Gastroesophageal sphincter (tissue), 3 donors: ENCODE measurements around the gene DPYSL4.

ENCODE experiments used
- POLR2A ChIP-seq, 2 donors: fragments of 450-650 bp; IDR thresholded peaks; one replicate each; pipeline ENCODE4 v1.6.1; 2017; ENCODE audit warnings: antibody characterized with exemption in 2 of 2, mild to moderate bottlenecking in 2 of 2, moderate library complexity in 1 of 2
- POLR2AphosphoS5 ChIP-seq: sonication (generic); formaldehyde crosslinking; IDR thresholded peaks from one replicate; pipeline ENCODE4 v1.6.1; 2017; ENCODE audit warnings: antibody characterized with exemption
- TF ChIP-seq, protein P1 (sequence below), 4 experiments: fragments of 200-600 bp in 2 of 4; fragments of 450-650 bp in 2 of 4; sonication (generic) in 1 of 4; IDR thresholded peaks; one replicate each; pipeline ENCODE4 v1.5.1; 2017 to 2019; ENCODE audit warnings: antibody characterized with exemption in 4 of 4, mild to moderate bottlenecking in 2 of 4, moderate library complexity in 2 of 4

GRCh38 chr10:132188331-132188730, 1.6 kb downstream of the DPYSL4 start:
- no peak for TF ChIP-seq POLR2AphosphoS5
- TF ChIP-seq, protein P1, sequence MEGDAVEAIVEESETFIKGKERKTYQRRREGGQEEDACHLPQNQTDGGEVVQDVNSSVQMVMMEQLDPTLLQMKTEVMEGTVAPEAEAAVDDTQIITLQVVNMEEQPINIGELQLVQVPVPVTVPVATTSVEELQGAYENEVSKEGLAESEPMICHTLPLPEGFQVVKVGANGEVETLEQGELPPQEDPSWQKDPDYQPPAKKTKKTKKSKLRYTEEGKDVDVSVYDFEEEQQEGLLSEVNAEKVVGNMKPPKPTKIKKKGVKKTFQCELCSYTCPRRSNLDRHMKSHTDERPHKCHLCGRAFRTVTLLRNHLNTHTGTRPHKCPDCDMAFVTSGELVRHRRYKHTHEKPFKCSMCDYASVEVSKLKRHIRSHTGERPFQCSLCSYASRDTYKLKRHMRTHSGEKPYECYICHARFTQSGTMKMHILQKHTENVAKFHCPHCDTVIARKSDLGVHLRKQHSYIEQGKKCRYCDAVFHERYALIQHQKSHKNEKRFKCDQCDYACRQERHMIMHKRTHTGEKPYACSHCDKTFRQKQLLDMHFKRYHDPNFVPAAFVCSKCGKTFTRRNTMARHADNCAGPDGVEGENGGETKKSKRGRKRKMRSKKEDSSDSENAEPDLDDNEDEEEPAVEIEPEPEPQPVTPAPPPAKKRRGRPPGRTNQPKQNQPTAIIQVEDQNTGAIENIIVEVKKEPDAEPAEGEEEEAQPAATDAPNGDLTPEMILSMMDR (IDR thresholded peaks at IDR 0.05), result no peak
- no peak for TF ChIP-seq POLR2A (IDR thresholded peaks at IDR 0.05)
